NCI-H128 (cell line): ENCODE data around the gene SFXN1.

Experiments
- DNase-seq: peaks from one replicate; lab custom pipeline; 2025; ENCODE audit not compliant: unreplicated experiment; lab: John Stamatoyannopoulos, UW

Gene SFXN1

GRCh38 chr5:175465282-175465681 is 13.1 kb upstream of the SFXN1 start:
- no peak for DNase-seq

GRCh38 chr5:175466700-175467318 is 11.6 kb upstream of the SFXN1 start:
- DNase-seq = no peak

GRCh38 chr5:175467983-175468690 is 10.2 kb upstream of the SFXN1 start:
- DNase-seq = no peak

GRCh38 chr5:175468892-175469291 is 9.5 kb upstream of the SFXN1 start:
- DNase-seq = no peak

GRCh38 chr5:175469916-175470315 is 8.4 kb upstream of the SFXN1 start:
- DNase-seq = no peak

GRCh38 chr5:175470781-175471180 is 7.6 kb upstream of the SFXN1 start:
- no peak for DNase-seq

- no peak for DNase-seq
Observed at GRCh38 chr5:175471196-175471595, 7.2 kb upstream of the SFXN1 start.

GRCh38 chr5:175471628-175472027 is 6.7 kb upstream of the SFXN1 start:
- no peak for DNase-seq

GRCh38 chr5:175472378-175472777 is 6.0 kb upstream of the SFXN1 start:
- DNase-seq = no peak

- DNase-seq = no peak
Observed at GRCh38 chr5:175475248-175475647, 3.1 kb upstream of the SFXN1 start.

GRCh38 chr5:175477440-175477839 is 920 bp upstream of the SFXN1 start:
- DNase-seq = no peak

GRCh38 chr5:175478008-175478383 is 364 bp upstream of the SFXN1 start:
- no peak for DNase-seq

- DNase-seq = no peak
Observed at GRCh38 chr5:175479125-175479881, 943 bp downstream of the SFXN1 start.

- DNase-seq = no peak
Observed at GRCh38 chr5:175483337-175483736, 5.0 kb downstream of the SFXN1 start.

GRCh38 chr5:175484322-175484721 is 6.0 kb downstream of the SFXN1 start:
- DNase-seq = no peak

GRCh38 chr5:175484829-175485228 is 6.5 kb downstream of the SFXN1 start:
- DNase-seq = no peak

GRCh38 chr5:175485631-175486030 is 7.3 kb downstream of the SFXN1 start:
- no peak for DNase-seq

GRCh38 chr5:175487514-175488222 is 9.3 kb downstream of the SFXN1 start:
- DNase-seq = no peak

GRCh38 chr5:175489693-175490443 is 11.5 kb downstream of the SFXN1 start:
- DNase-seq = no peak

GRCh38 chr5:175491223-175491622 is 12.9 kb downstream of the SFXN1 start:
- no peak for DNase-seq

- DNase-seq = no peak
Observed at GRCh38 chr5:175493260-175493659, 14.9 kb downstream of the SFXN1 start.
